Brain microvascular endothelial cell (primary cell): Measurements from ENCODE around the gene ZNF641.

Experiments
- DNase-seq: peaks from one replicate; pipeline ENCODE4 v3.0.0-alpha.2; 2020
- H3K27ac ChIP-seq: fragments of 250-450 bp; sonication (Bioruptor Pico); 2 replicates; pipeline ENCODE4 v1.5.1; 2020; ENCODE audit warnings: mild to moderate bottlenecking, moderate library complexity
- H3K27me3 ChIP-seq: fragments of 250-450 bp; sonication (Bioruptor Pico); replicated peaks from 2 replicates; pipeline ENCODE4 v1.5.1; 2020; ENCODE audit warnings: mild to moderate bottlenecking
- H3K36me3 ChIP-seq: fragments of 250-450 bp; sonication (Bioruptor Pico); replicated peaks from 2 replicates; pipeline ENCODE4 v1.5.1; 2020; ENCODE audit warnings: mild to moderate bottlenecking
- H3K4me3 ChIP-seq: 2 replicates; pipeline ENCODE4 v1.5.1; 2011; ENCODE audit warnings: low read depth, mild to moderate bottlenecking, control low read depth, low read length, moderate library complexity
- CTCF ChIP-seq: IDR thresholded peaks from 2 replicates; pipeline ENCODE4 v1.5.1; 2011; ENCODE audit warnings: low read depth, mild to moderate bottlenecking, moderate library complexity, low read length, control low read depth, inconsistent platforms; ENCODE audit errors: missing control alignments
- in situ Hi-C: cut with HindIII; loops from 2 replicates; pipeline ENCODE4 v1.10.0; 2017; ENCODE audit warnings: low sequenced_read_pairs, low pct_ligation_motif_present

The ZNF641 gene

GRCh38 chr12:48302161-48302911, 48.4 kb downstream of the ZNF641 start:
- in situ Hi-C loops = no loop called here
- Histone ChIP-seq H3K36me3 (no peaks in the 10 kb centered on the region), H3K27ac (no peak overlapping the region), H3K4me3 (no peak overlapping the region), H3K27me3 (no peaks in the 10 kb centered on the region)
- TF ChIP-seq CTCF = no peak
- no peak for DNase-seq

GRCh38 chr12:48300774-48301173, 49.9 kb downstream of the ZNF641 start:
- no peak for TF ChIP-seq CTCF
- no peaks in the 10 kb centered on the region for H3K36me3 ChIP-seq
- H3K27ac ChIP-seq = no peak overlapping the region
- in situ Hi-C loops = no loop called here
- no peaks in the 10 kb centered on the region for H3K27me3 ChIP-seq
- no peak for DNase-seq
- H3K4me3 ChIP-seq = no peak overlapping the region

- no peaks in the 10 kb centered on the region for H3K36me3 ChIP-seq
- no peak for TF ChIP-seq CTCF
- peak; percentile 75 for DNase-seq
- no peaks in the 10 kb centered on the region for H3K27me3 ChIP-seq
- H3K4me3 ChIP-seq = peak overlapping the region; percentile 63
- H3K27ac ChIP-seq = no peak overlapping the region
- in situ Hi-C loops = no loop called here
Observed at GRCh38 chr12:48296586-48297282, 54.0 kb downstream of the ZNF641 start.

GRCh38 chr12:48292040-48292439, 58.7 kb downstream of the ZNF641 start:
- H3K4me3 ChIP-seq = no peak overlapping the region
- no peak overlapping the region for H3K27ac ChIP-seq
- no peaks in the 10 kb centered on the region for H3K27me3 ChIP-seq
- no peak for DNase-seq
- in situ Hi-C loops = no loop called here
- H3K36me3 ChIP-seq = no peaks in the 10 kb centered on the region
- TF ChIP-seq CTCF = no peak

GRCh38 chr12:48291511-48291910, 59.2 kb downstream of the ZNF641 start:
- H3K27ac ChIP-seq = no peak overlapping the region
- H3K4me3 ChIP-seq = no peak overlapping the region
- in situ Hi-C loops = no loop called here
- no peak for TF ChIP-seq CTCF
- DNase-seq = no peak
- no peaks in the 10 kb centered on the region for H3K27me3 ChIP-seq
- no peaks in the 10 kb centered on the region for H3K36me3 ChIP-seq
